Right renal pelvis (tissue), 4 donors: ENCODE results near the gene HSPA4L. TPM values are rescaled to one million over a fixed set of nuclear protein-coding genes. Genes with fewer than 3 reads are reported as not detected.
A peak's percentile ranks its signal among the peaks of the same experiment; 100 is the strongest.

Experiments used
- DNase-seq, 4 donors: peaks; one replicate each; pipeline ENCODE4 v3.0.0-alpha.2; 2013; ENCODE audit warnings: low read depth in 4 of 4, low spot score in 3 of 4, missing footprints in 1 of 4
- polyA plus RNA-seq, 4 donors: library from polyadenylated mRNA; unstranded; fragments of 120-200 nt; gene quantifications; one replicate each; pipeline ENCODE4 v1.2.1, GENCODE V29; 2013; ENCODE audit not compliant: insufficient read length in 4 of 4

HSPA4L gene
- polyA plus RNA-seq: 10 to 100 TPM in 2 of 4 donors, 1 to 10 TPM in 2; 8.3 to 12.1 (median 10.3) TPM

DNA sequence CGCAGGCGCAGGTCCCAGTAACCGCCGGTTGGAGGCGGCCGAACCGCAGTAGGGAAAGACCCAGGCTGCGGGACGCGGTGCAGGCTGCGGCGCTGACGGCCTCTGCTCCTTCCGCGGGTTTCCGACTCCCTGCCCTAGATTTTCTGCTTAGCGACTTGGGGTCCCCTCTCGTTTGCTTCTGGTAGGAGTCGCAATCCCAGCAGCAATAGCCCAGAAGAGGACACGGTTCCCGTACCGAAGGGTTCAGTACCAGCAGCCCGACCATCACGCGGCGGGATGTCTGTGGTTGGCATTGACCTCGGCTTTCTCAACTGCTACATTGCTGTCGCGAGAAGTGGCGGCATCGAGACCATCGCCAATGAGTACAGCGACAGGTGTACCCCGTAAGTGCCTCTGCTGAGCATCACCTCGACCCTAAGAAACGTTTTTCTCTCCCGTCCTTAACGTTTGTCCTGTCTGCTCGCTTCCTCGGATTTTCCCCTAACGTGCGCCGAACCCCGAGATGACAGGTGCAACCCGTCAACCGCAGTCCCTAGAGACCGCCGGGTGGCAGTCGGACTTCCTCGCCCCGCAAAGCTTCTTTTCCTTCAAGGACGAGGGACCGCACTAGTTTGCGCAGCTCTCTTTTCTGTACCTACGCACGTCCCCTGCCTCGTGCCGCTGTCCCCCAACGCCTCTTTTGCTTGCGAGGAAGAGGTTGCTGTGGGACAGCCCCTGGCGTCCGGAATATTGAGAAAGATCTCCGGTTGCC, at the start of gene HSPA4L:
Gene HSPA4L (plus strand): TSS at position 48 of the 751 bp plus-strand sequence. CDS start 229 bp downstream, at position 277.
- DNase-seq: peak in 3 of 4 donors; percentile 75 to 81 (median 78)

DNA sequence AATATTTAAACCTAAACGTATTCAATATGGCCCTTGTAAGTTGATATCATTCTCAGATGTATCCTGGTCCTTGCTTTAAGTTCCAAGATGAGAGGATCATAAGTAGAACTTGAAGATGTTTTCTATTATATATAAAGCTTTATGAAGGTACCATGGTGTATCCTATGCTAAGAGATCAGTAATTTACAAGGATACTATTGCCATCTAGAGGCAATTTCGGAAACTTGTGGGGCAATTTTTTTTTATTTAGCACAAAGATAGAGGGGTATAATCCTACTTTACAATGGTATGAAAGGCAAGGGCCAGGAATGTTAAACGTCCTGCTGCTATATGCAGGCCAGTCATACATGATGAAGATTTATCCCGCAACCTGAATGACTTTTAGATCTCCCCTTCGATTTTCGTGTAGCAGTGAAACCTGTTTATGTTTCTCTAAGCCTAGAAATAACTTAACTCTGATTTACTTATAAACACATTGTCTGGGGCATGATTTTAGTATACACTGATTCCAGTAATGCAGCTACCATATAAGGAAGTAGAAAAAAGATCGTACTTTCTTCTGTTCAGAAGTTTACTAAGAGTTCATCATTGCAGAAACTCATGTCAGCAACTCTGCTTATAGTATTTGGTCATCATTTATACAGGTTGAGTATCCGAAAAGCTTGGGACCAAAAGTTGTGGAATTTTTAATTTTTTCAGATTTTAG, 49.3 kb upstream of the HSPA4L start:
- peak; percentile 12 to 16 (median 14) for DNase-seq

DNA sequence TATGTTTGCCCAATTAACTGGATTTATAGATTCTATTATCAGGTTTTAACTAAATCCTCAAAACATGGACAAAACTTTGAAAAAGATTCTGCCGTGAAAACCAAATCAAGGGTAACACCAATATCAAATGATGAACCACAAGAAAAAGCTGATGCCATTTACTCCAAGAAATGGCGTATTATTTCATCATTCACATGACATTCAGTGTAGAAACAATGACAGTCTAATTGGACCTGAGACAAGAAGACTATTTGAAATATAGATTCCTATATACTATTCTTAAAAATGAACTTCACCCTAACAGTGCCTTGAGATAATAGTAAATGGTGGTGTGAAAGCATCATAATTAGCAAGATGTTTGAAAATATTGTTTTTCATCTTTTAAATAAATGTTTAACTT, 47.1 kb upstream of the HSPA4L start:
- DNase-seq: no peak

DNA sequence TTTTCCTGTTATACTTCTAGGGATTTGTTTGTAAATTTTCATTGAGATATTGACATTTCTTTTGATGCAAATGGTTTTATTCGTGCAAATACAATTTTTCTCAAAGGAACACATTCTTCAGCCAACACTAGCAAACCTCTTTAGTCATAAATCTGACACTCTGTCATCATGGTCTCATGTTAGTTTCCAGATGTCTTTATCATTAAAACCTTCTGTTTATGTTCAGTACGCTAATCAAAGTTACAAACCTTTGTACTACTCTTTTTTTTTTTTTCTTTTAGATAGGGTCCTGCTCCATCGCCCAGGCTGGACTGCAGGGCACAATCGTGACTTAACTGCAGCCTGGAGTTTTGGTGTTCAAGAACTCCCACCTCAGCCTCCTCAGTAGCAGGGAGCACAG, 44.8 kb upstream of the HSPA4L start:
- no peak for DNase-seq

DNA sequence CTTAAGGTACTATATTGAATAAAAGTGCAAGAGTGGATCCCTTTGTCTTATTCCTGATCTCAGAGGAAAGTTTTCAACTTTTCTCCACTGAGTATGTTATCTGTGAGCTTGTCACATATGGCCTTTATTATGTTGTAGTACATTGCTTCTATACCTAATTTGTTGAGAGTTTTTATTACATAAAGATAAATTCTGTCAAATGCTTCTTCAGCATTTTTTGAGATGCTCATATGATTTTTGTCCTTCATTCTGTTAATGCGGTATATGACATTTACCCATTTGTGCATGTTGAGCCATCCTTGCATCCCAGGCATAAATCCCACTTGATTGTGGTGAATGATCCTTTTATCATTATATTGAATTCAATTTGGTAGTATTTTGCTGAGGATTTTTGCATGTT, 40.9 kb upstream of the HSPA4L start:
- no peak for DNase-seq

DNA sequence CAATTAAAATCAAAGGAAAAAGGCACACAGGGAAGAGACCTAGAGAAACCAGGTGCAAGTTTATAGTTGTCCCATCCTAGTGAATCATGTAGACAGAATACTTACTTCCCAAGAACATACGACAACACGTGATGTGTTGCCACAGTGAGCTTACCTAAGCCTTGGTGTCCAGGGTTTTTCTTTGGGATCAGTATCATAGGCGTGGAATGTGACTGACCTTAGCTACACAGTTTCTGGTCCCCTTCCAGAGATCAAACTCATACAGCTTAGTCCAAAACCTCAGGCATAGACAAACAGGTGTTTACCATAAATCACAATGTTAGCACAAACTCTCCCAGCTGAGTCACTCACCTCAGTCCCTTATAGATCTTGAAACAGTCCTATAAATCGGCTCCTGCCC, 34.2 kb upstream of the HSPA4L start:
- no peak for DNase-seq

DNA sequence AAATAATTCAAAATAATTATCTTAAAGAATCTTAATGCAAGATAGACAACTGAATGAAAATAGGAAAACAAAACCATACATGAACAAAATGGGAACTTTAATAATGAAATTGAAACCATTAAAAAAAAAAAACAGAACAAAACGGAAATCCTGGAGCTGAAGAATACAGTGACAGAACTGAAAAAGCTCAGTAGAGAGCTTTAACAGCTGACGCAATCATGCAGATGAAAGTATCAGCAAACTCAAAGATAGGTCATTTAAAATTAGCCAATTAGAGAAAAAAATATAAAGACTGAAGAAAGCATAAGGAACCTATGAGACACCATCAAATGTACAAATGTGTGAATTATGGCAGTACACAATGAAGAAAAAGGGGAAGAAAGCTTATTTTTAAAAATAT, 33.2 kb upstream of the HSPA4L start:
- DNase-seq: no peak

DNA sequence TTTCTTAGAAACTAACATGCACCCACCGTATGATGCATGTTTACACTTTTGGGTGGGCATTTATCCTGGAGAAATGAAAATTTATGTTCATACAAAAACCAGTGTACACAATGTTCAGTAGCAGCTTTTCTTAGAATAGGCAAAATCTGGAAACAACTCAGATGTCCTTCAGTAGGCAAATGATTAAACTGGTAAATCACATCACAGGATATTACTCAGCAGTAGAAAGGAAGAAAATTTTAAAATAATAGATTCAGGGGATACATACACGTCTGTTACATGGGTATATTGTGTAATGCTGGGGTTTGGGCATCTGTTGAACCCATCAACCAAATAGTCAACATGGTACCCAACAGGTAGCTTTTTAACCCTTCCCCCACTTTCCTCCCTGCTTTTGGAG, 25.2 kb upstream of the HSPA4L start:
- no peak for DNase-seq

DNA sequence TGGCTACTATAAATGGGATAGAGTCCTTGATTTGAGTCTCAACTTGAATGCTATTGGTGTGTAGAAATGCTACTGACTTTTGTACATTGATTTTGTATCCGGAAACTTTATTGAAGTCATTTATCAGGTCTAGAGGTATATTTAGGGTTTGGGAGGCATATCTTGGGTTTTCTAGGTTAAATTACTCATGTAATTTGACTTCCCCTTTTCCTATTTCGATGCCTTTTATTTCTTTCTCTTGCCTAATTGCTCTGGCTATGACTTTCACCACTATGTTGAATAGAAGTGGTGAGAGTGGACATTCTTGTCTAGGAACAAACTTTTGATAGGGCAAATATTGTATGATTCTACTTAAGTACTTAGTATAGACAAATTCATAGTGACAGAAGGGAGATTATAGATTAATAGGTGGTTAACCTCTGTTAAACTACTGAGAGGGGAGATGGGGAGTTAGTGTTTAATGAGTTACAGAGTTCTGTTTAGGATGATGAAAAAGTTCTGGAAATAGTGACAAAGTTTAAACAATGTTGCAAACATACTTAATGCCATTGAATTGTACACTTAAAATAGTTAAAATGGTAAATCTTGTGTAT, 22.8 kb upstream of the HSPA4L start:
- DNase-seq: no peak

DNA sequence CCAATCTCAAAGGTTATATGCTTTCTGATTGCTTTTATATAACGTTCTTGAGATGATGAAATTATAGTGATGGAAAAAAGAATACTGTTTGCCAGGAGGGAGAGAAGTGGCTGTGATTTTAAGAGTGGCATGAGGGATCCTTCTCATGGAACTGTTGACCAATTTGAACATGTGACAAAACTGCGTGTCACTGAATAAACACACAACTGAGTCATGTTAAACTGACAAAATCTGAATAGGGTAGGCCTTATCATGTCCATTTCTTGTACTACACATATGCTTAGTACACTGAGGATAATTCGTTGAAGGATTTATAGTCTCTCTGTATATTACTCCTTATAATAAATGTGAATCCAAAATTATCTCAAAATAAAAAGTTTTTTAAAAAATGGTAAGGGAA, 22.2 kb upstream of the HSPA4L start:
- DNase-seq: no peak

DNA sequence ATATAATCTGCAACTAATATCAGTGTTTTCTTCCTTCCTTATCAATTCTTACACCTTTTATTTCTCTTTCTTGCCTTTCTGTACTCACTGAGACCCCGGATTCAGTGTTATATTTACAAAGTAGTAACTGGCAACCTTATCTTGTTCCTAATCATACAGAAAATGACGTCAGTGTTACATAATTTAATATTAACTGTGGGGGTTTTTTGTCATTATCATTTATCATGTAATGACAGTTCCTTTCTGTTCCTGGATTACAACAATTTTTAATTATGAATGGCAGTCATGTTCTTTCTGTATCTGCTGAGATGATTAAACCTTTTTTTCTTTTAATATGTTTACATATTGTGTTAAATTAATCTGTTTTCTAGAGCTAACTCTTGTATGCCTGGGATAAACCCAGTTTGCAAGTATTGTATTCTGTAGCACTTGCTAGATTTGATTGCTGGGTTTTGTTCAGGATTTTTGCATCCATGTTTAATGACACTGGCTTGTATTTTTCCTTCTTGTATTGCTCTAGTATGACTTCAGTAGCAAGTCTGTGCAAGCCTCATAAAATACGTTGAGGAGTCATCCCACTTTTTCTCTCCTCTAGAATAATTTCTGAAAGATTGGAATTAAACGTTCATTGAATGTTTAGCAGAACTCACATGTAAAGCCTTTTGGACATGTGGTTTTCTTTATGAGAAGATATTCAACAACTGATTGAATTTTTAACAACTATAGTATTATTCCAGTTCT, 10.4 kb upstream of the HSPA4L start:
- no peak for DNase-seq

DNA sequence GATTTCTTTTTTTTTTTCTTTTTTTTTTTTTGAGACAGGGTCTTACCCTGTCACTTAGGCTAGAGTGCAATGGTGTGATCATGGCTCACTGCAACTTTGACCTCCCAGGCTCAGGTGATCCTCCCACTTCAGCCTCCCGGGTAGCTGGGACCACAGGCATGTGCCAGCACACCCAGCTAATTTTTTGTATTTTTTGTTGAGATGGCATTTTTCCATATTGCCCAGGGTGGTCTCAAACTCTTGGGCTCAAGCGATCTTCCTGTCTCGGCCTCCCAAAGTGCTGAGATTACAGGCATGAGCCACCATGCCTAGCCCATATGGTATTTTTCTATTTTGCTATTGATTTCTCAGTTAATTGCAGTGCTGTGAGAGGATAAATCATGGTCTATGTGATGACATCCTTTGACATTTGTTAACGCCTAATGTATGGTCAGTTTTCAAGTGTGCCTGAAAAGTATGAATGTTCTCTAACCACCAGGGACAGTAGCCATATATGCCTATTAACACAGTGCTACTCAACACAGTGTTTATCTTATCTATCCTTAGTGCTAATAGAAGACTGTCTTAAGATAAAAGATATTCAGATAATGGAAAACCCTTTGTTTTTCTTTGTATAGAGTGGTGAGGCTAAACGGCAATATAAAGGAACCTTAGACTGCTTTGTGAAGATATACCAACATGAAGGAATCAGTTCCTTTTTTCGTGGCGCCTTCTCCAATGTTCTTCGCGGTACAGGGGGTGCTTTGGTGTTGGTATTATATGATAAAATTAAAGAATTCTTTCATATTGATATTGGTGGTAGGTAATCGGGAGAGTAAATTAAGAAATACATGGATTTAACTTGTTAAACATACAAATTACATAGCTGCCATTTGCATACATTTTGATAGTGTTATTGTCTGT, 9.1 kb upstream of the HSPA4L start:
- DNase-seq: no peak

DNA sequence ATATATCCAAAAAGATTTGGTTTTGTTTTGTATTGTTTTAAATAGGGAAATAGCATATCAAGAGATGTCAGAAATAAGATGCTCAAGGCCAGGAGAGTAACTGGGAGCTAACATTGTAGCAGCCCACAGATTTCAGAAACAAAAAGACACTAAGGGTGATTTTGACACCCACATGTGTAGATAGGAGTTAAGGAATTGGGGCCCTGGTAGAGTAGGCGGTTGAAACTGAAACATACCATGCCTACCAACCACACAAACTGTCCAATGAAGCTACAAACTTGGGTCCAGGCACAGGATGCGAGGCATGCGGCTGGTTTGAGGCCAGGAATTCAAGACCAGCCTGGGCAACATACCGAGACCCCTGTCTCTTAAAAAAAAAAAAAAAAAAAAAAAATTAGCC, 6.3 kb upstream of the HSPA4L start:
- DNase-seq: no peak

DNA sequence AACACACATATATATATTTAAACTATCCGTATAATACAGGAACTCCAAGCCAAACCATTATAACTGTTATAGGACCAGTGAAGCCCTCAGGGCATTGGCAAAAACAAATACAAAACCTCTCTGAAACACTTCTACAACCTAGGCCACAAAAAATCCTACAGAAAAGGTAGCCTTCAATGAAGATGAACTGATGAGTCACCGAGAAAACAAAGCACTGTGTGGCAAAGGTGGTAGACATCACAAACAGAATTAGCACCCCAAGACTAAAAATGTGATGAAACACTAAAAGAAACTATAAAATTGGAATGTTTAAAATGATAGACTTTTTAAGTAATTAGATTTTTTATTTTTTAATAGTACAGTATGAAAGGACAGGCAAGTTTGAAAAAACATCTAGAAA, 5.5 kb upstream of the HSPA4L start:
- no peak for DNase-seq

DNA sequence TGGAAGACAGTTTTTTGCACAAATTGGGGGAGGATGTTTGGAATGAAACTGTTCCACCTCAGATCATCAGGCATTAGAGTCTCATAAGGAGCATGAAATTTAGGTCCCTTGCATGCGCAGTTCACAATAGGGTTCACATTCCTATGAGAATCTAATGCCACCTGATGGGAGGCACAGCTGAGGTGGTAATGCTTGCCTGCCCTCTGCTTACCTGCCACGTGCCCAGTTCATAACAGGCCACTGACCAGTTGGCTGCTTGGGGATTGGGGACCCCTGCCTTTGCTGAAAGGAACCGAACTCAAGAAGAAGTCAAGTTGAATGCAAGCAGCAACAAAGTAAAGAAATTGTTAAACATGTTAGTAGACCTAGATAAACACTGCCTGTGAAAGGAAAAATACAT, 4.6 kb upstream of the HSPA4L start:
- DNase-seq: no peak

DNA sequence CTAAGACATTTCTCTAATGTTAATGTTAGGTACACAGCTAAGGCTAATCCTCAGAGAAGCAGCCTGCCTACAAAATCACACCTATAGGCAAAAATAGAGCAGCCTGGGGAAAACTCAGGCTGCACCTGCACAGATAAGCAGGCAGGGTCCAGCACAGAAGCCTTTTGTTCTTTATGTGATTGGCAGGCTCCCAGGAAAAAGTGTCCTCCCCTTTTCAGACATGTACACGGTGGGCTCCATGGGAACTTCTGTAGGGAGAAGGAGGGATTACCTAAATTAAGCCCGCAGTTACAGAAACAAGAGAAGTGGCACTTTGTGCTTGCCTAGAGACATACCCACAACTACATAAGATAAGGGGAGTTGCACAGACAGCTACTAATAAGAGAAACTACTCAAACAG, 4.0 kb upstream of the HSPA4L start:
- DNase-seq: no peak

DNA sequence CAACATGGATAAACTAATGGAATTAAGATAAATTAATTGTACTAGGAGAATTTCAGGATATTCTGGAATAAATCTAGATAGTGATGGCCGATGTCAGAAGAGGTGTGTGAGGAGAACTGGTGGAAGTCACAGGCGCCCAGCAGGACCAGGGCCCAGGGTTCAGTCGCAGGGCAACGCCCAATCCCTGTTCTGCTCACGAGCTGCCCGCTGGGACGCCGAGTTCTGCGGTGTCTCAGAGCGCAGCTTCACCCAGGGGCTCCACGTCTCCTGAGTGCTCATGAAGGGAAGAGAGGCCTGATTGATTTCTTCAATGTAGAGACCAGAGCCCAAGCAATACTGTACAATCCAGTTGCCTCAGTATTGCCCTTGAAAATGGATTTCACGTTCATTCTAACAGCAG, 1.5 kb upstream of the HSPA4L start:
- no peak for DNase-seq

DNA sequence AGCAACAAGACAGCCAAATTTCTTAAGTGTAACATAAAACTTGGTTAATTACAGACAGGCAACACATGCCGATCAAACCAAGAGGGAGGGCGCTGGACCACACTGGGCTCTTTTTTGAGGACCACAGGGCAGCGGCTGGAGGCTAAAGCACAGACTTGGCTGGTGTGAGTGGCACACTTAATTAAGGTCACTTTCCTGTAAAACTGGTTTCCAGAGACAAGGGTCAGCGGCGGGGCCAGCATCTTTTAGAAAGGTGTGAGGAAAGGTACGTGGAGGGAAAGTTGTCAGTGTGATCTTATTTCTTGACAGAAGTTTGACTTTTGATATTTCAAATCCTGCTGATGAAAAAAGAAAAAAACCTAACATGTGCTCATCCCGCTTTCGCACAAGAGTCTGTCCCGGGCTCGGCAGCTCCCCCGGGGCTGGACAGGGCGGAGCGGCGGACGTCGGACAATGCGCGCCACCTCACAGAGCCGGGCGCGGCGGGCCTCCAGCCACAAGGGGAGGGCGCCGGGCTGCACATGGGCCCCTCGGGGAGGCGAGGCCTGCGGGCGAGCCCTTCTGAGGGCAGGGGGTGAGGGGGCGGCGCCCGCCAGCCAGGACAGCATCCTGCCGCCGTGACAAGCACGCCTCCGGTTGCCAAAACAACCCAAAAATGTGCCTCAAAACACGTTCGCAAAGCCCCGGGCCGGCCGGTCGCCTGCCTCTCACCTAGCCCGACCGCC, 660 bp upstream of the HSPA4L start:
- peak; percentile 12 to 26 (median 13) for DNase-seq

DNA sequence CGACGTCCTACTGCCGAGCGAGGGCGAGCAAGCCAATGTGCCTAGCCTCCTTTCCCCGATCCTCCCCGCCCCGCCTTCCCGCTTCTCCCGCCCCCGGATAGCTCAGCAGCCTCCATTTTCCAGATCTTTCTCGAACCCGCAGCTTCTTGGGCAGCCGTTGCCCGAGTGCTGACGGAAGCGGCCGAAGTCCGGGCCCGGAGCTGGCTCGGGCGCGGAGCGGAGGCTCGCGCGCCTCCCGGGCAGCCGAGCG, 172 bp upstream of the HSPA4L start:
- DNase-seq: peak in 1 of 4 donors; percentile 75
